Suppressor macrophage (primary cell): Measurements from ENCODE around the gene SPSB2.
"Not testable (repeated sequence)": the region's sequence is repeated elsewhere in the genome, so short reads cannot be mapped to it uniquely, and the experiment has no call there.

Source experiments
- DNase-seq, 4 experiments: peaks; one replicate each; pipeline ENCODE4 v3.0.0-alpha.2; 2020 to 2022

The SPSB2 gene

GRCh38 chr12:6870304-6870703, 2.8 kb downstream of the SPSB2 start:
- not testable (repeated sequence) for DNase-seq

DNA sequence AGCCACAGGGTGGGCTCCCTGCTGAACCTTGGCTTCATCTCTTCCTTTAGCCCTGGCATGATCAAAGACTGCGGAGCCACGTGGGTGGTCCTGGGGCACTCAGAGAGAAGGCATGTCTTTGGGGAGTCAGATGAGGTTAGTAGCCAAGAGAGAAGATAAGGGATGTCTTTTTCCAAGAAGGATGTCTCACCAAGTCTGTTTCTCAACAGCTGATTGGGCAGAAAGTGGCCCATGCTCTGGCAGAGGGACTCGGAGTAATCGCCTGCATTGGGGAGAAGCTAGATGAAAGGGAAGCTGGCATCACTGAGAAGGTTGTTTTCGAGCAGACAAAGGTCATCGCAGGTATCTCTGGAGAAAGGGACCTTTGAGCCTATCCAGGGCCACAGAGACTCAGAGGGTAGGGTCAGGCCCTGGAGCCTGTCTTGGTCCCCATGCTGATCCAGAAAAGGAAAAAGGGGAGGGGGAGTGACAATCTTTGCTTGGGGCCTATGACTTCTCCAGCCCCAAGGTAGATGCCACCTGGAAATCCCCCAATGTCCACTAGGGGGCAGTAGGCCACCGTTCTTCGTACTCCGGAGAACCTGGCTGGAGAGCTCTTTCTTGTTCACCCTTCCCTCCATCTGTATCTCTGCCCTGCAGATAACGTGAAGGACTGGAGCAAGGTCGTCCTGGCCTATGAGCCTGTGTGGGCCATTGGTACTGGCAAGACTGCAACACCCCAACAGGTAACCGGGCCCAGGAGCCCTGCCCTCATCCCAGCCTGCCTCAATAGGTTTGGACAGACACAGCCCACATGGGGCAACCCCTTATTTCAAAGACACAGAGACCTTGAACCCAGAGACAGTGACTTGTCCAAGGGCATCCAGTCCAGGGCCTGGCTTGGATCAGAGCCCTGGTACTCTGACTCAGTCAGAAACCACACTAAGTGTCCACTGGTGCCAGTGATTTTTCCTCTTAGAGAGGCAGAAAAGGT, 3.8 kb downstream of the SPSB2 start:
- DNase-seq, result peak; percentile 79 to 89 (median 84)

DNA sequence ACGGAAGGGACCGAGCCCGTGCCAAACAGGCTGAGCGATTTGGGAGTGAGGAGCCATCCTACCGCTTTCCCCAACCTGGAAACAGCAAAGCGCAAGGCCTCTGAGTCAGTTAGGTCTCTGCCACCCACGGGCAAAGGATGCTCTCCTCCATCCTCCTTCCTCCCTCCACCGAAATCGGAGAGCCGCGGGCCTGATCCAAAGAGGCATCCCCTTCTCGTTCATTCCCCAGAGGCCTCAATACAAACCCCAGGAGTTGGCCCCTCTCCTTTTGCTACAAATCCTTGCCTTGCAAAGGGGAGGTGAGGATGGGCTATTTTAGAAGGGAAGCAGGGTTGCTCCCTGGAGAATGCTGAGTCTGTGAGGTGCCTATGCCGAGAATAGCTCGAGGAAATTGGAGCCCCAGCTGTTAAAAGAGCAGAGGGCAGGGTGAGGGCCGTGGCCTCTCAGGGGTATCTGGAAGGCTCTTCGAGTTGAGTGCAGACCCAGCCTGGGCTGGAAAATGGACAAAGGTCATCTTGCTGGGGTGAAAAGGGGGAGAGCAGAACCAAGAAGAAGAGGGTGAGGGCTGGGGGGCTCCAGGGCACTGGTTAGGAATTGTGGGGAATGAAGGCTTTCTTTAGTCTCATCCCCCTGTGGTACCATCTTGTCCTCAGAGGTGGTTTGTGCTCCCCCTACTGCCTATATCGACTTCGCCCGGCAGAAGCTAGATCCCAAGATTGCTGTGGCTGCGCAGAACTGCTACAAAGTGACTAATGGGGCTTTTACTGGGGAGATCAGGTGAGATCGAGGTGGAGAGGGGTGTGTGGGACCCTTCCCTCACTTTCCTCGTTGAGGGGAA, 4.7 kb downstream of the SPSB2 start:
- peak in 1 of 4 experiments; percentile 50 for DNase-seq

- DNase-seq, result peak; percentile 90 to 96 (median 93)
Observed at GRCh38 chr12:6867413-6868210, 5.5 kb downstream of the SPSB2 start, which contains the start of gene TPI1. Gene TPI1 (plus strand): TSS chr12:6867531. CDS start chr12:6867567, 36 bp downstream.

DNA sequence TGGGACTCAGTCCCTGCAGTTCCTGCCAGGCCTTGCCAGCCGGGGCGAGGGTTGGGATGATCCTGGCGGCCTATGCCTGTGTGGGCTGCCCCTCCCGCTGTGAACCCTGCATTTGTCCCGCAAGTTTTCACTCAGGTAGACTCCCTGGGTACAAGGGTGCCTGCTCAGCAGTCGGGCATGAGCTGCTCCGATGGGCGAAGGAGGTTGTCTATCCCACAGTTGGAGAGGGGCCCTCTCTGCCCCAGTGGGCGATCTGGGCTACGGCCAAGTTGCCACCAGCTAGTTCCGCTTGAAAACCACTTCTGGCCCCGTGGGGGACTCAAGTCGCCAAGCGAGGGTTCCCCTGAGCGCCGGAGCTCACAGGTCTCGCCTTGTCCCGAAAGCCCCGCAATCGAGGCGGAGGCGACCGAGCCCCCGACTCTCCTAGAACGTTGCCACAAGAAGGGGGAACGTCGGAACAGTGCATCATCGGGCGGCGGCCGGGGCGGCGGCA, 6.1 kb downstream of the SPSB2 start:
- peak in 2 of 4 experiments; percentile 86 to 88 for DNase-seq

GRCh38 chr12:6866163-6866919, 6.8 kb downstream of the SPSB2 start:
- no peak for DNase-seq

DNA sequence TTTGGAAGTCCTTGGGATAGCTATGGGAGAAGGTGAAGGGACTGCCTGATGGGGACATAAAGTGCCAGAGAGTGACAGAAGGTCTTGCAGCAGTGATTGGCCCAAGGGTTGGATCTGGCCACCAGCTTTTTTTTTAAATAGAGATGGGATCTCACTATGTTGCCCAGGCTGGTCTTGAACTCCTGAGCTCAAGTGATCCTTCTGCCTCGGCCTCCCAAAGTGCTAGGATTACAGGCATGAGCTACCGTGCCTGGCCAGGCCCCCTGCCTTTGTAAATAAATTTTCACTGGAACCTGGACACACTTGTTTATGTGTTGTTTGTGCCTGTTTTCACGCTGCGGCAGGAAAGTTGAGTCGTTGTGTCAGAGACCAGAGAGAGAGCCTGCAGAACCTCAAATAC, 7.8 kb downstream of the SPSB2 start:
- not testable (repeated sequence) for DNase-seq

GRCh38 chr12:6863586-6864321, 9.3 kb downstream of the SPSB2 start:
- no peak for DNase-seq

- DNase-seq, result no peak
Observed at GRCh38 chr12:6863033-6863432, 10.1 kb downstream of the SPSB2 start.

GRCh38 chr12:6861391-6861790, 11.7 kb downstream of the SPSB2 start:
- DNase-seq, result no peak

DNA sequence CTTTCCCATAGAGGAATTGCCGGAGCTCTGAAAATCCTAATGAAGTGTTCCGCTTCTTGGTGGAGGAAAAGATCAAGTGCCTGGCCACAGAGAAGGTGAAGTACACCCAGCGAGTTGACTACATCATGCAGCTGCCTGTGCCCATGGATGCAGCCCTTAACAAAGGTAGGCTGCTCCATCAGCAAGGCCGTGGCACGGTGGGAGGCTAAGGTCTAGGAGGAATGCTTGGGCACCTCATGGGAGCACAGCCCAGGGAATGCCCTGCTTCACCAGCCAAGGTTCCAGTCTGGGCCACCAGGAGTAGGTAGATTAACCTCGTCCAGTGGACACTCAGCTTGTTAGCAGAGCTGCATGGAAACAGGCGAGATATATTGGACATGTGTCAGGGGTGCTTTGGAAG, 12.2 kb downstream of the SPSB2 start:
- no peak for DNase-seq

- no peak for DNase-seq
Observed at GRCh38 chr12:6860116-6860515, 13.0 kb downstream of the SPSB2 start.

DNA sequence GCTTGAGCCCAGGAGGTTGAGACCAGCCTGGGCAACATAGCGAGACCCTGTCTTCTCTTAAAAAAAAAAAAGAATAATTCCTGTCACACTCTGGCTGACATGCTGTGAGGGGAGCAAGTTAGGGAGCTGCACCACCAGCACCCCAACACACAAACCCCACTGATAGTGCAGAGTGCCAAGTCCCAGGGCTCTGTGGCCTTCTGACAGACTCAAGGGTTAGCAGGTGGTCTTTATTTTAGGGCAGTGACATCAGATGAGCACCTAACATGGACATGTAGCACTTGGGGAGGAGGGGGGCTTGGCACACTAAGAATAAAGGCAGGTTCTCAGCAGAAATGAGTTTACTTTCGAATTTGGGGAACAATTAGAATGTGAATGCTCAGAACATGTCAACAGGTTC, 14.3 kb downstream of the SPSB2 start:
- DNase-seq, result no peak

- DNase-seq, result no peak
Observed at GRCh38 chr12:6855322-6855721, 17.8 kb downstream of the SPSB2 start.

GRCh38 chr12:6854036-6854435, 19.1 kb downstream of the SPSB2 start:
- DNase-seq, result no peak

GRCh38 chr12:6853626-6854025, 19.5 kb downstream of the SPSB2 start:
- no peak for DNase-seq

DNA sequence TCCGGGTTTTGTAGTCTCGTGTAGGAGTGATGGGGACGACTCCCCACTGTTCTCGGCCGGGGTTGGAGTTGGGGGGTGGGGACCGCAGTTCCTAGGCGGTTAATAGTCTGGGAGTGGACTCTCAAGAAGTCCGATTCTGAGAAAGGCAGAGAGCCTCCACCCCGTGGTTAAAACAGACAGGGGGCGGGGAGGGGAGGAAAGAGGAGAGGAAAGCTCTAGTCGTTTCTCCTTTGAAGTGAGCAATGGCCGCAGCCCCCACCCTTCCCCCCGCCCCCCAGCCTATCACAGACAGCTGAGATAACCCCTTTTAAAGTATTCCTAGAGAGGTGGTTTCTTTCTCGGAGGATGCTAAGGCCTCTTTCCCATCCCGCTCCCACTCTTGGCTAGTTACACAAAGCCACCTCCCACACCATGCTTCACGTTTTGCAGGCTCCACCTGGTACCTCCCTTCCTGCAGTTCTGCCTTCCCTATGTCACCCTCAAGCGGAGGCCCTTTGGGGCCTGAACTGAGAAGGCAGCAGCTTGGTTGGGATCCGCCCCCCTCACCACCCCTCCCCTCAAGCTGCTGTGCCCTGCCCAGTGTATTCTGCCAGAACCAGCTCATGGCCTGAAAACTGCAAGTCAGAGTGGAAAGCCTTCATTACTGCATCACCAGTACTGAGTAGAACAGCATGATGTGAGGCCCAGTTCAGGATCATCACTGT, 20.3 kb downstream of the SPSB2 start:
- DNase-seq, result peak in 1 of 4 experiments; percentile 16

GRCh38 chr12:6851921-6852650, 21.0 kb downstream of the SPSB2 start, which contains the start of gene USP5:
Gene USP5 (plus strand): TSS chr12:6852150. CDS start chr12:6852180, 30 bp downstream.
- DNase-seq, result peak; percentile 99 to 100 (median 100)
